Measurements from ENCODE around the gene CIROP.
A peak's percentile ranks its signal among the peaks of the same experiment; 100 is the strongest.

The CIROP gene

DNA sequence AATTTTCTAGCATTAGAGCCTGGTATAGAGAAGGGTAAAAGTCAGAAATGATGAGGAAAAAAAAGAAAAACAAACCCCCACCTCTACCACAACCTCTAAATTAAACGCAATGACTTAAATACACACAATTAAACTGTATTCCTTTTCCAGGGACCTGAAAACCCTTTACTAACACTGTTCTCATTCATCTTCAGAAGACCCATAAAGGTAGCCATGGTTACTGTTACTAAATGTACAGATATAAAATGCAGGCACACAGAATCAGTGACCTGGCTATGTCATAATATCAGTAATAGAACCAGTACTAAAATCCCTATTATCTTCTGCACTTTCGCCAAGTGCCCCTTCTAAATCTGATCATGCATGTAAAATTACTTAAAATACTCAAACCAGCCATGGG is 11.3 kb downstream of the CIROP start:
- no peak for DNase-seq (ENCODE audit: low read depth in 2 of 2)

DNA sequence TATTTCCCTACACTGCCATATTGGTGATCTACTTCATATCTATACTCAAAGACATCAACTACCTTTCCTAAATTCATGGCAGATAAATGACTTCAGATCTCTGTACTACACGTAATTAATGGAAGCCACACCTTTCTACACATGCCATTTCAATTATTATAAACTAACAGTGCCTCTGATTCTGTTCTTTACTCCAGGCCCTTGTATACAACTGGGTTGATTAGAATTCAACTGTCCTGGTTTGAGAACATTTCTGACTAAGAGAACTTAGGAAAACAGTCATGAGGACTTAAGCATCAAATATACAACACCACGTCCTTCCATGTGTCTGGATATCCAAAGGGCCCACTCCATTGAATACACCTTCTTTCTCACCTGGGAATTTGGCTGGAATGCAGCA is 11.7 kb downstream of the CIROP start:
- DNase-seq (ENCODE audit: low read depth in 2 of 2) = no peak

DNA sequence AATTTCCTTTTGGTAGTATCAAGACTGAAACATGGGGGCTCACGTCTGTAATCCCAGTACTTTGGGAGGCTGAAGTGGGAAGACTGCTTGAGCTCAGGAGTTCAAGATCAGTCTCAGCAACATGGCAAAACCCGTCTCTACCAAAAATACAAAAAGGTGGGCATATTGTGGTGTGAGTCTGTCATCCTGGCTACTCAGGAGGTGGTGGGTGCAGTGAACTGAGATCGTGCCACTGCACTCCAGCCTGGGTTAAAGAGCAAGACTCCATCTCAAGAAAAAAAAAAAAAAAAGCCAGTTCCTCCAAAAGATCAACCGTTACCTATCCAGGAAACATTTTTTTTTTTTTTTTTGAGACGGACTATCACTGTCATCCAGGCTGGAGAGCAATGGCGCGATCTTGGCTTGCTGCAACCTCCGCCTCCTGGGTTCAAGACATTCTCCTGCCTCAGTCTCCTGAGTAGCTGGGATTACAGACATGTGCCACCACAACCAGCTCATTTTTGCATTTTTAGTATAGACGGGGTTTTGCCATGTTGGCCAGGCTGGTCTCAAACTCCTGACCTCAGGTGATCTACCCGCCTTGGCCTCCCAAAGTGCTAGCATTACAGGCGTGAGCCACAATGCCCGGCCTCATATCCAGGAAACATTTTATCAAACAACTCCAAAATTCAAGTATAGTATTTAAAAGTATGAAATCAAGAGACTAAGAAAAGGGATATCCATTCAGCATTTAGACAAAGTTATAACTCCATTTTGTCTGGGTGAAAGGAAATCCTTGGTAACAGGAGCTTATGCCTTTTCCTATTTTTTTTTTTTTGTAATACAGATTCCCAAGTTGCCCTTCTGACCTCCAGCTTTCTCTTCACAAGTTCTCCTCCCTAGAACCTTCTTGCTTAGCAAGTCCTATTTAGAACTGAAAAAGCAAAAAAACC is 13.2 kb downstream of the CIROP start:
- DNase-seq (ENCODE audit: low read depth in 2 of 2) = no peak

DNA sequence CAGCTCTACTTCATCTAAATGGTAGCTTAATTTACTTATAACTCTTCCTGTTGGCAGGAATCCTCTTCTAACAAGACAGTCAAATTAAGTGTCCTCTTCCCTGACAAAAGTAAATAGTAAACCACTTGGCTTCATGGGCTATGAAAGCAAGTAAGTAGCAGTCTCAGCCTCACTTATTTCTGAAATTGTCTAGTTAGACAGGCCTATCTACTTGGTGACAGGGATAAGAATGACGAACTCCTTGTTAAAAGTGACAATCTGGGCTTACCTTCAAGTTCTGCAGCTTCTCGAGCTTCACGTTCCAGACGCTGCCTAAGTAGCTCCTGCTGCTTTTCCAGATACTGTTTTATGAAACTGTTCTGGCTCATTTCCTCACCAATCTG is 14.5 kb downstream of the CIROP start:
- DNase-seq (ENCODE audit: low read depth in 2 of 2) = no peak

DNA sequence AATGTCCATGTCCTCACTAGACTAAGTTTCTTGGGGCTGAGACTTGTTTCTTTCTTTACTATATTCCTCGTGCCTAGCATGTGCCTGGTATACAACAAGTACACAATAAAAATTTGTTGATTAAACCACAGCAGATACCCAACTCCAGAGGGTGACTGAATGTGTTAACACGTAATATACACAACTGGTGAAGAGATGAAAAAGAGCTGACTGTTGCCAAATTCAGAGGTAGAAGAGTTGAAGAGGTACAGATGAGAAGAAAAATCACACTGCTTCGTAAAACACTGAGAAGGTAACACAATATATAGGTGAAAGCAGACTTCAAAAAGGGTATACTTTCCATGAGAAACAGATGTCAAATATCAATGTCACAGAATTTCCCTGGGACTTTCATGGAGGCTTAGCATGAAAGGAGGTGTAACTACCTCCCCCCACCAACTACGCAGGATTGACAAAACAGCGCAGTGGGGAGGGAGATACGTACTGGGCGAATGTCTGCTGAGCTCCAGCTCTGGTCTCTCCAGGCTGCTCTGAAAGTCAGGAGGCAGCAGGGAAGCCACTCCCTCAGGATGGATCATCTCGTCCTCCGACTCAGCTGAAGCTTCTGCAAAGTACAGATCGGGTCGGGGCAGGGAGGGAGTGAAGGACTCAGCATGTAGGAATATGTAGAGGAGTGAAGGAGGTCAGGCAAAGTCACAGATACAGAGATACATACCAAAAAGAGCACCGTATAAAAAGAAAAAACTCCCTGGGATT is 15.1 kb downstream of the CIROP start:
- no peak for DNase-seq (ENCODE audit: low read depth in 2 of 2)

DNA sequence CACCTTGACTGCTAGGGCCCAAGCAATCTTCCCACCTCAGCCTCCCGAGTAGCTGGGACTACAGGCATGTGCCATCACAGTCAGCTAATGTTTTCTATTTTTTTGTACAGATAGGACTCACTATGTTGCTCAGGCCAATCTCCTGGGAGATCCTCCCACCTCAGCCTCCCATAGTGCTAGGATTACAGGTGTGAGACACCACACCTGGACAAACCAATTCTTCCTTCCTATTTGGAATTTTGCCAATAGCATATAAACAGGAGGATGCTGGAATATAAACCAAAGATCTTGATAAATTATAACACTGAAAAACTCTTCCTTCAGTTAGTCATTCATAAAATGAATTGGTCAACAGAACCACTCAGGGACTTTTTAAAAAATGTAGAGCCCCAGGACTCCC is 18.2 kb downstream of the CIROP start:
- DNase-seq (ENCODE audit: low read depth in 2 of 2) = no peak

DNA sequence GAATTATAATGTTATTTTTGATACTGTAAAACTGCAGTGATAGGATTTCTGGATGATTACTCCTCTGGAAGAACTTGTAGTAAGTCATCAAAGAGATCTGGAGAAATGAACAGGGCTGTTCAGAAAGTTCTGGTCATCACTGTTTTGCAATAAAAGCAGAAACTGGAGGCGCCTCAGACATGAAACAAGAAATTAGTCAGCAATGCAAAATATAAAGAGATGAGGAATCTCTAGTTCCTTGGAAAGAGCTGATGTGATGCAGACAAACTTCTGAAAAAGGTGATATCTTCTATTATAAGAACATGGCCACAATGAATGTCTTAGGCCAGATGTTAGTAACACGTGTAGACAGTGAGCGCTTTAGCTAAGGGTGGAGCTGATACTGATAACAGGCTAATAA is 19.3 kb downstream of the CIROP start:
- DNase-seq (ENCODE audit: low read depth in 2 of 2) = no peak

DNA sequence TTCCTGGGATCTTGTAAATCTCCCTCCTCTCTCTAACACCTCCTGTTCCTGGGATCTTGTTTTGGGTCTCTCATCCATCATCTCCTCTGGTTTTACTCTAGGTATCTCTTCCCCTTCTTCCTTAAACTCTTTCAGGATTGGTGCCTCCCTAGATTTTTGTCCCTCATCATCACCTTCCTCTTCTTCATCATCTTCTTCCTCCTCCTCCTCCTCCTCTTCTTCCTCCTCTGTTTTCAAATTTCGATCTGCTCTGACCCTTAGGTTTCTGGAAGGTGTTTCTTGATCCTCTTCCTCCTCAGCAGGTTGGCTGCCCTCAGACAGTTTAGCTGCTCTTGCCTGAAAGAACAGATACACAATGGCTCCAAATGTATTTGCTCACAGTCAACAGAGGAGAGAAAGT is 24.3 kb downstream of the CIROP start:
- DNase-seq (ENCODE audit: low read depth in 2 of 2) = no peak

DNA sequence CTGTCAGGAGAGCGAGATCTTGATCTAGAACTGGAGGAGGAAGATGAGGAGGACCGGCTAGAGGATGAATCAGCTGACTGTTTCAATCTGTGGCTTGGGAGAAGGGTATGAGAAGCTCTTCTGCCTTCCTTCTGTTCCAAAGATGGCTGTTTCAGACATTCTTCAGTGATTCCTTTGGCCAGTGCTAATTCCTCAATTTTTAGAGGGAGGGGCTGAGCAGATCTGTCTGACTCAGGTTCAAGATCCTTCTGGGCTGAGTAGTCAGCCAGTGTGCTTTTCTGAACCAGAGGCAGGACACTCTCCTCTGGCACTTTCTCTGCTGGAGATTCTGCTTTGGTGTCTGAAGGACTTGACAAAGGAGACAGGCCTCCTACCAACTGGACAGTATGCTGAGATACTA is 25.1 kb downstream of the CIROP start:
- no peak for DNase-seq (ENCODE audit: low read depth in 2 of 2)

DNA sequence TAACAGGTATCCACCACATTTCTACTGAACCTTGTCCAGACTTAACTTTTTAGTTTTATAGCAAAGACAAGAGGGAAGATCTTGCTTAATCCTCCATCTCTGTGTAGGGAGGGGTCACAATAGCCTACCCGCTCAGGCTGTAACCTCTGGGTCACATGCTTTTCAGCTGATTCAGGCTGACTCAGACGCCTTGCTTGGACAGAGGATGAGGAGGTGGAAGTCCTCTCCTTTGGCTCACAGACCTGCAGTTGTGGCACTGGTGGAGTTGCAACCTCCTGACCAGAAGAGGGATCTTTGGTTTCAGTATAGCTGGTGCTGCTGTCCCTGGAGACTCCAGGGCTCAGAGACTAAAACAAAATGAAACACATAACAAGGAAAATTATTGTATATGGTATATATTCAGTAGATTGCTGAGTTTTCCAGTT is 26.1 kb downstream of the CIROP start:
- no peak for DNase-seq (ENCODE audit: low read depth in 2 of 2)

DNA sequence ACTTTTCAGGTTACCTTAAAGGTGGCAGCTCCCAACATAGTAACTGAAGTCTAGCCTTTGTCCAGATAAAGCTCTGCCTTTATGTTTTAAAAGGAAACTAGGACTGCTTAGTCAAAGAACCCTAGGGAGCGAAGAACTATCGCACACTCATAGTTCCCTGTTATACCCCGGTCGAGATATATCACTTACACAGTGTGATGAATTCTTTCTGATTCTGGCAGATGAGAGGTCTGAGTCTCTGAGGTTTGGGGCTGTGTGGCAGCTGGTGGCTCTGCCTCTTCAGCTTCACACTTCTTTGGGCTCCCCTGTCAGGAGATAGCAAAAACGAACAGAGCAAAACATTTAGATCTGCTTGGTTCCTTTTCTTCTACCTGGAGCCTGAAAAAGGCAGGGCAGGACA is 26.8 kb downstream of the CIROP start:
- DNase-seq (ENCODE audit: low read depth in 2 of 2) = no peak

DNA sequence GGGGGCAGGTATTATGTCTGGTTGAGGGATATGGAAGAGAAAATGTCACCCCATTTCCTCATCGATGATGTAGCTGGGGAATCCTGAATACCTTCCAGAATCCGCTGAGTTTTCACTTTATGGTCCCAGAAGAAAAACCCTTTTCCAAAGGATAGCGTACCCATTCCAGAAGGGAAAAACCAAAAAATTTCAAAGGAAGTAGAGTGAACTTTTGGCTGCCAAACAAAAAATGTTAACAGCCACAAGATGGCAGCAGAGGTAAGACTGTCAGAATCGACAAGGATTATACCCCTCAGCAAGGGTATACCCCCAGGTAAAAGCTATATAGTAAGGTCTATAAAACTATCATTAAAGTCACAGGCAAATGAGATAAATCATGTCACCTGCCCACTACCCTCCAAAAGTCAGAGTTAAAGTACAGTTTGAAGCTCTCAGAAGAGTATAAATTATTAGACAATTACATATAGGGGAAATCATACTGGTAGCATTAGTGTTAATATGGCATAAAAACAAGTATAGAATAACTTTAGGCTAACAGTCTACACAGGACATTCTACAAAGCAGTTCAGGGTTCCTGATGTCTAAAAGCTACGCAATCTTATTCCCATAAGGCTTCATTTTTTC is 27.9 kb downstream of the CIROP start:
- DNase-seq (ENCODE audit: low read depth in 2 of 2) = no peak

DNA sequence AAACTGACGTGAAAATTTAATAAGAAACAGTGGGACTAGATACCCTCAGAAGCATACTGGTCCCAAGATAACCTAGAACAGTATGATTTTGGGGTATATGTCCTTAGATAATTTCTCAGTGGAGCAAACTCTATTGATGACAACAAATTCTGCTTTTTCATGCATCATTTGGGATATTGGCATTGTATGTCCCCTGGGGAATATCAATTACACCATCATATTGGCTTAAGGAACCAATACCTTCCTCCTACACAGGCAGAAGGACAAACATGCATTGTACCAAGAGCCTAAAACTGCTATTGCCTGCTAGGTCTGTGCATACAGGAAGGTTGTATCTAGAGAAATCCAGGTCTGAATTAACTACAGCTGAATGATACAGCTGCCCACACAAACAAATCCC is 29.9 kb downstream of the CIROP start:
- no peak for DNase-seq (ENCODE audit: low read depth in 2 of 2)

DNA sequence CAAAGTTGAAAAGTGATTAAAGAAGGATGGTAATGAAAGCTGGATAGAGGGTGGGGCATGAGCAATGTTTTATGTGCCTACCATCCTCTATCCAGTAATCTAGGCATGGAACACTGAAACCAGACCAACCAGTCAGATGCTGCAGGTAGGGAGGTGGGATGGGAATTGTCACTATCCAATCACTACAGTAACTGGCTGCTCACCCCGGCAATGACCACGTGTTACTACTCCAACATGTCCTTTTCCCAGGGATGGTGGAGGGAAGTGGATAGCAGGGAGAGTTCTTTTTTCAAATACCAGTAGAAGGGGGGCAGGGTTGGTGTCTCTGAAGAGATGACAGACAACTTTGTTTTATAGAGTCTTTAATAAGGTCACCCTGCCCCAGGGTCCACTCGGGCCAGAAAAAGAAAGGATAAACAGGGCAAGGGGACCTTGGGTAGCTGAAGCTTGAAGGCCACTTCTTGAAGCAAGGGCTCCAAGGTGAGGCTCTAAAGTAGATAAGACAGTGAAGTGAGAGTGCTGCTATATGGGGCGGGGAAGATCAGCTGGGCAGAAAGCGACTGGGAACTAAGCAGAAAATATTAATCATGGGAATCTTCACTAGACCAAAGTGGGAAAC is 32.8 kb downstream of the CIROP start:
- no peak for DNase-seq (ENCODE audit: low read depth in 2 of 2)

DNA sequence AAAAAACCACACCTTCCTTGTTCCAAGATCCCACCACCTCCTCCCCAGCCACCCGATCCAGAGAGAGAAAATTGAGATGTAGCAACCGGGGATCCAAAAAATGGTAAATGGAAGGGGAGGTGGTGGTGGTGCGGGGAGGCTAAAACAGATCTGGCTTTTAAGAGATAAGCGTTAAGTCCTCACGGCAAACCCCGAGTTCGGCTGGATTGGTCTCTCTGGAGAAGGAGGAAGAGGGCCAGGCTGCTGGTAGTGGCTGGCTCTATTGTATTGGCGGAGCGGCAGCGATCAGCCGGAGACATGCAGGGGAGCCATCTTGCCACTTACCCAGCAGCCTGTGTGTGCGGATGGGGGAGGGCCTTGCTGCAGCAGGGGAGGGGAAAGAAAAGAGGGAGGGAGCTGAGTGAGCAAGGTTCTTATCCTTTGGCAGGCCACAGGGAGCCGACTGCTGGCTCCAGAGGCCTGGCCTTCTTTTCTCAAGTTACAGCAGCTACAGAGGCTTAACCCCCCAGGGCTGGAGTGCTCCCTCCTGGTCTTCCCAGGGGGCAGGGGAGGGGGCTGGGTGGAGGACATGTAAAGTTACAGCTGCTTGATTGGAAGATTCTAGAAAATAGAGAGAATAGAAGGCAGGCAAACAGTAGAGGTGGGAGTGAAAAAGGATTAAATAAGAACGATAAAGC is 33.4 kb downstream of the CIROP start:
- peak; percentile 73 to 76 for DNase-seq (ENCODE audit: low read depth in 2 of 2)

DNA sequence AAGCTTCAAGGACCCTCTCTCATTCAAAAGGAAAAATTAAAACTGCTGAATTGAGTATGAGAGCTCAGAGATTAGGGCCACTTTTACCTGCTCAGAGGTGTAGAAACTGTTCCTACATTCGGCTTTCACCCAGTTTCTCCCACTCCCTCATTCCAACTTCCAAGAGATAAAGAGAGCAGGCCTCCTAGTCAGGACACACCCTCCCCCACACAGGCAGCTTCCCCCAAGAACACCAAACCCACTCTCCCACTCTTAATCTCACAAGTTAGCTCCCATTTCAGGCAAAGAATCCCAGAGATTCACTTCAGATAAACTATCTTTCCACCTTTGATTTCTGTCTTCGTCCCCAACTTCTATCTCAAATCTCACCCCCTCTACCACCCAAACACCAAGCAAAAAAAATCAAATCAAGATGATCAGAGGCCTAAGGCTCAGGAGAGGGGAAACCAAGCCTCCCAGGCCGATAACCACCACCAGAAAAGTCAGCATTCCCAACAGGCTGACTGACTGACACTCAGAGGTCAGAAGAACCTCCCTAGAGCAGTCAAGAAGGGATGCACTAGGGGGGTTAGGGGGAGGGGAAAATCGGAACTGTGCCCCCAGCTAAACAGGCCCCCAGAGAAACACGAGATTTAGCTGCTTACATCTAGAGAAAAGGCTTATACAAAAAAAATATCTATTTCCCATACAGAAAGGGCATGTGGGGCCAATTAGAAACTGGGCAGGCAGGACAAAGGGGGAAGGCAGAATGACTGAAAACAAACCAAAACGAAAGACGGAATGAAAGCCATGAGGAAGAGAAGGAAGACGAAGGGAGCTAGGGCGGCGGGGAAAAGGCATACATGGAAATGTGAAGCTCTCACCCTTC is 34.3 kb downstream of the CIROP start:
- DNase-seq (ENCODE audit: low read depth in 2 of 2) = no peak

DNA sequence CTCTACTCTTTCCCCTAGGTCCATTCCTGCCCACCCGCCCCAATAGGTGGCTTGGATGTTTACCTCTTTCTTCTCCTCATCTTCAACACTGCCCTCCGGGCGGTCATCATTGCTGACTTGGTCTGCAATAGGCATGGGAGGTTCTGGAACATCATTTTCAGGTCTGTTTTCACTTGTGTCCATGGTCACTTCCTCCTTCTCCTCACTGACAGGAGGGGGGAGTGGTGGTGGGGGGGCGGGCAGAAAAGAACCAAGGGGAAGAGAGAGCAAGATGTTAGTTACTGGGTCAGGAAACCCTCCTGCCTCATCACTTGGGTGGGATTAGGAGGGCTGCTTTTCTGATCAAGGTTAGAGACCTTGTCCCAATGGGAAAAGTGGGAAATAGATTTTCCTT is 35.4 kb downstream of the CIROP start:
- DNase-seq (ENCODE audit: low read depth in 2 of 2) = no peak

DNA sequence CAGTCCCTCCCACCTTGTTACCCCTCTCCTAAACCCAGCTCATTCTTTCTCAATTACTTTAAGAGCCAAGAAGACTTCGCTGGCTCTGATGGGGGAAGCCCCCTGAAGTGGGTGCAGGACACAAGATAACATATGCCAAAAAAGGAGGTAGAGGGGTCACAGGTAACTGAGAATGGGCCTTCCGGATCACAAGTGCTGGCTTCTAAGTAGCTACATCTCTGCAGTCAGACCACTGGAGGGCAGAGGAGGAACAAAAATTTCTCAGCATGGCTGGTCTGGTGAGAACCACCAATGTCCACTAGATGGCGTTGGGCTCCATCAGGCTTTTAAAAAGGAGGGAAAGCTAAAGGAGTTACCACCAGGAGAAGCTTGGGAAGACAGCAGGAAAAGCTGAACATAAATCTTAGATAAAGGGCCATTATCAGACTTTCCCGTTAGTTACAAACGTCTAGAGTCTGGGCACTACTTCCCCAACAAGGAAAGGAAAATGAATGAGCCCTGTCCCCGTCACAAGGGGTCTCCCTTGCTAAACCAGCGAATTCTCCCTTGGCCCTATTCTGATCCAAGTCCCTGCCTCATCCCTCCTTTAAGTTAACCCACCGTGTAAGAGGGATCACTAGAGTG is 35.9 kb downstream of the CIROP start:
- DNase-seq (ENCODE audit: low read depth in 2 of 2) = peak; percentile 46 to 67

DNA sequence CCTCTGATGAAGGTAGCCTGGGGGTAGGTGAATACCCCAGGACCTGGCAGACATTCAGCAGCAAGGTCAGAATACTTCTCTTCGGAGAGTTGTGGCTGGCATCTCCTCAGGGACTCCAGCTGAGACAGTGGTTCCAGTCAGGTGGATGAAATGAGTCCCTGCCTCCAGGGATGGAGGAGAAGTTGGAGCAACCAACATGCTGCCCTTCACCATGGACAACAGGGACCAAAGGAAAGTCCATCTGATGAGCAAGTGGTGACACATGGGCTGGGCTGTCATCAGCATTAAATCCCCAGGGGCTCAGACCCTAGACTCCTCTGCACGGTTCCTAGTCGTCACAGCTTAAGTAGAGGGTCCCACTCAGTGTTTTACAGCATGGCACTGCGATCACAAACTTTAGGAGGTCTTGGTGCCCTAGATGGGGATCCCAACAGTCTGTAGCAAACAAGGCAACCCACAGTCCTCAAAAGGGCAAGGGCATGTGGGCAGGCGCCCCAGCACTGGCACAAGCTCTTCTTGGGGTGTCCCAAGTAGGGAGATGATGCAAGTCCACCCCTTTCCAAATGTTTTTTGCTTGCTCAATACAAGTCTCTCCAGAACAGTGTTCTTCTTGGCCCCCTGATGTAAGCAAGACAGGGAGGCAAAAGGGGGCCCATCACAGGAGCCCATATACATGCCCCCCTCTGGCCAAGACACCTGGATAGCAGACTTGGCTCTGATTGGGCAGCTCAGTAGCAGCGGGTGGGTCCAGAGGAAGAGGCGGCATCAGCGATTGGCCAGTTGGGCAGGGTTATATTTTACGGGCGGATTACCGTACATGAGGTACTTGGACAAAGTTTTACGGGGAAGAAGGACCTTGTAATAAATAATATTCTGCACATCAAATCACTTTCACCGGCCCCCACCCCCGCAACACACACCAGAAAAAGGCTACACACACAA is 36.7 kb downstream of the CIROP start:
- DNase-seq (ENCODE audit: low read depth in 2 of 2) = no peak
